ENCODE measurements around the gene AP3S1. TPM values are rescaled to one million over a fixed set of nuclear protein-coding genes. Genes with fewer than 3 reads are reported as not detected.

Gene AP3S1
- polyA plus RNA-seq, 2 of the 4 experiments (the other 2 are of a cell fraction): 75.7 to 103 TPM

- TF ChIP-seq, protein P1, sequence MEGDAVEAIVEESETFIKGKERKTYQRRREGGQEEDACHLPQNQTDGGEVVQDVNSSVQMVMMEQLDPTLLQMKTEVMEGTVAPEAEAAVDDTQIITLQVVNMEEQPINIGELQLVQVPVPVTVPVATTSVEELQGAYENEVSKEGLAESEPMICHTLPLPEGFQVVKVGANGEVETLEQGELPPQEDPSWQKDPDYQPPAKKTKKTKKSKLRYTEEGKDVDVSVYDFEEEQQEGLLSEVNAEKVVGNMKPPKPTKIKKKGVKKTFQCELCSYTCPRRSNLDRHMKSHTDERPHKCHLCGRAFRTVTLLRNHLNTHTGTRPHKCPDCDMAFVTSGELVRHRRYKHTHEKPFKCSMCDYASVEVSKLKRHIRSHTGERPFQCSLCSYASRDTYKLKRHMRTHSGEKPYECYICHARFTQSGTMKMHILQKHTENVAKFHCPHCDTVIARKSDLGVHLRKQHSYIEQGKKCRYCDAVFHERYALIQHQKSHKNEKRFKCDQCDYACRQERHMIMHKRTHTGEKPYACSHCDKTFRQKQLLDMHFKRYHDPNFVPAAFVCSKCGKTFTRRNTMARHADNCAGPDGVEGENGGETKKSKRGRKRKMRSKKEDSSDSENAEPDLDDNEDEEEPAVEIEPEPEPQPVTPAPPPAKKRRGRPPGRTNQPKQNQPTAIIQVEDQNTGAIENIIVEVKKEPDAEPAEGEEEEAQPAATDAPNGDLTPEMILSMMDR (IDR thresholded peaks at IDR 0.05): no peak
- TF ChIP-seq MYC (IDR thresholded peaks at IDR 0.05; ENCODE audit: borderline replicate concordance, low read length): no peak
- TF ChIP-seq, protein P2, sequence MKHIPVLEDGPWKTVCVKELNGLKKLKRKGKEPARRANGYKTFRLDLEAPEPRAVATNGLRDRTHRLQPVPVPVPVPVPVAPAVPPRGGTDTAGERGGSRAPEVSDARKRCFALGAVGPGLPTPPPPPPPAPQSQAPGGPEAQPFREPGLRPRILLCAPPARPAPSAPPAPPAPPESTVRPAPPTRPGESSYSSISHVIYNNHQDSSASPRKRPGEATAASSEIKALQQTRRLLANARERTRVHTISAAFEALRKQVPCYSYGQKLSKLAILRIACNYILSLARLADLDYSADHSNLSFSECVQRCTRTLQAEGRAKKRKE (CRISPR knock-in tag; IDR thresholded peaks at IDR 0.05; ENCODE audit: low read depth): no peak
- no peak for TF ChIP-seq BCL3 (IDR thresholded peaks at IDR 0.05)
- TF ChIP-seq RAD21 (conservative IDR thresholded peaks at IDR 0.05 in 1 of 2, IDR thresholded peaks at IDR 0.05 in 1 of 2): no peak
- TF ChIP-seq RNF2 (IDR thresholded peaks at IDR 0.05; ENCODE audit: borderline replicate concordance, low read depth): no peak
- no peak for TF ChIP-seq HOXA7 (CRISPR knock-in tag; IDR thresholded peaks at IDR 0.05)
- no peak for TF ChIP-seq SREBF2 (IDR thresholded peaks at IDR 0.05)
- no peak for TF ChIP-seq POLR2AphosphoS2 (conservative IDR thresholded peaks at IDR 0.05; ENCODE audit: low read length)
Observed at GRCh38 chr5:115795700-115796099, 46.0 kb upstream of the AP3S1 start (continued).

DNA sequence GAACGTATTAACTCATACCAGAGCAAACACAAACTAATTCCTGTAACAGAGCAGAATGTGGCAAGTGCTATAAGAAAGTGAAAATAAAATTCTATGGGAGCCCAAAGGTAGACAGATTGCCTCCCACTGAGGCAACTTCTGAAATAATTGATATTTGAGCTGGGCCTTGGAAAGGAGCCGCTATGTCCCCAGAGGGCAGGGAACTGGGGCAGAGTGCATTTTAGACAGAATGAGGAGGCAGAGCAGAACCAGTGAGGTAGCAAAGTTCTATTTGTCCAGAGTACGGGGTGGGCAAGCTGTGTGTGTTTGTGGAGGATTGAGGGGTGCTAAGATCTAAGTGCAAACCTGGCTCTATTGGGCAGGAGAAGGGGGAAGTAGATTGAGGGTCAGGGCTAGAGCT is 45.1 kb upstream of the AP3S1 start:
- no peaks in the 10 kb centered on the region for H3K9me3 ChIP-seq
- no peak for FAIRE-seq
- no peak for DNase-seq (ENCODE audit: low read depth in 1 of 2, low spot score in 1 of 2)
- 48% methylated on average over 3 of the region's 3 CpGs for WGBS (ENCODE audit: missing lambda C conversion rate)
- TF ChIP-seq, protein P3, sequence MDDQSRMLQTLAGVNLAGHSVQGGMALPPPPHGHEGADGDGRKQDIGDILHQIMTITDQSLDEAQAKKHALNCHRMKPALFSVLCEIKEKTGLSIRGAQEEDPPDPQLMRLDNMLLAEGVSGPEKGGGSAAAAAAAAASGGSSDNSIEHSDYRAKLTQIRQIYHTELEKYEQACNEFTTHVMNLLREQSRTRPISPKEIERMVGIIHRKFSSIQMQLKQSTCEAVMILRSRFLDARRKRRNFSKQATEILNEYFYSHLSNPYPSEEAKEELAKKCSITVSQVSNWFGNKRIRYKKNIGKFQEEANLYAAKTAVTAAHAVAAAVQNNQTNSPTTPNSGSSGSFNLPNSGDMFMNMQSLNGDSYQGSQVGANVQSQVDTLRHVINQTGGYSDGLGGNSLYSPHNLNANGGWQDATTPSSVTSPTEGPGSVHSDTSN (IDR thresholded peaks at IDR 0.05): no peak
- no peak for TF ChIP-seq HMGXB4 (CRISPR knock-in tag; IDR thresholded peaks at IDR 0.05; ENCODE audit: borderline replicate concordance)
- no peak for TF ChIP-seq HOXB13 (CRISPR knock-in tag; IDR thresholded peaks at IDR 0.05; ENCODE audit: low read depth)
- TF ChIP-seq EHF (CRISPR knock-in tag; IDR thresholded peaks at IDR 0.05): no peak
- TF ChIP-seq MAFK (IDR thresholded peaks at IDR 0.05; ENCODE audit: partially characterized antibody): no peak
- TF ChIP-seq CHD4 (IDR thresholded peaks at IDR 0.05; ENCODE audit: borderline replicate concordance): no peak
- no peak for TF ChIP-seq HOXA7 (CRISPR knock-in tag; IDR thresholded peaks at IDR 0.05)
- TF ChIP-seq SMC3 (IDR thresholded peaks at IDR 0.05): no peak
- no peak for TF ChIP-seq NR3C1 (IDR thresholded peaks at IDR 0.05)
- TF ChIP-seq JUN (IDR thresholded peaks at IDR 0.05): no peak
- no peak for TF ChIP-seq FOXS1 (CRISPR knock-in tag; IDR thresholded peaks at IDR 0.05)
- TF ChIP-seq TP53 (CRISPR knock-in tag; IDR thresholded peaks at IDR 0.05): no peak
- H3K4me1 ChIP-seq: no peaks in the 10 kb centered on the region
- CTCF ChIA-PET: no interaction called here
- H3K4me2 ChIP-seq: no peak overlapping the region
- ATAC-seq: no peak
- H3K4me3 ChIP-seq: no peak overlapping the region
- no peak overlapping the region for H3K27ac ChIP-seq
- POLR2A ChIA-PET: no interaction called here

Data from A549 (cell line).